ENCODE measurements around the gene ARCN1. TPM values are rescaled to one million over a fixed set of nuclear protein-coding genes. Genes with fewer than 3 reads are reported as not detected.
A peak's percentile ranks its signal among the peaks of the same experiment; 100 is the strongest.
"Not testable (repeated sequence)": the region's sequence is repeated elsewhere in the genome, so short reads cannot be mapped to it uniquely, and the experiment has no call there.

The ARCN1 gene
- total and polyA plus RNA-seq, 11 donors = 53.1 to 127 (median 99.6) TPM

GRCh38 chr11:118560806-118561205 lies 11.4 kb upstream of the ARCN1 start:
- peaks cover 0 to 14% (median 5%) of the 10 kb centered on the region in 12 donors for H3K4me1 ChIP-seq
- ATAC-seq (no peak), DNase-seq (no peak)
- TF ChIP-seq CTCF (IDR thresholded peaks at IDR 0.05) (no peak), POLR2A (IDR thresholded peaks at IDR 0.05) (no peak)
- intact Hi-C loops (cut with DNase I) = no loop called here
- no peaks in the 10 kb centered on the region for H3K27me3 ChIP-seq
- H3K36me3 ChIP-seq = peaks cover 0 to 61% (median 25%) of the 10 kb centered on the region in 9 donors
- no peak overlapping the region for H3K4me3 ChIP-seq
- 87 to 91% (median 88%) methylated on average over 4 of the region's 4 CpGs for WGBS, 4 donors
- no peak overlapping the region for H3K27ac ChIP-seq
- H3K9me3 ChIP-seq = no peaks in the 10 kb centered on the region

GRCh38 chr11:118565051-118565450 lies 7.2 kb upstream of the ARCN1 start:
- H3K9me3 ChIP-seq = no peaks in the 10 kb centered on the region
- H3K27ac ChIP-seq = peak overlapping the region in 7 of 12 donors; percentile 61 to 85 (median 83)
- no peaks in the 10 kb centered on the region for H3K27me3 ChIP-seq
- 24 to 31% (median 26%) methylated on average over 5 of the region's 5 CpGs for WGBS, 4 donors
- ATAC-seq (peak in 3 of 4 donors; percentile 22 to 57 (median 34)), DNase-seq (peak in 4 of 5 donors; percentile 30 to 52 (median 39))
- intact Hi-C loops (cut with DNase I) = no loop called here
- peaks cover 0 to 18% (median 5%) of the 10 kb centered on the region in 12 donors for H3K4me1 ChIP-seq
- H3K36me3 ChIP-seq = peaks cover 0 to 18% (median 3%) of the 10 kb centered on the region in 9 donors
- H3K4me3 ChIP-seq = peak overlapping the region in 10 of 12 donors; percentile 5 to 76 (median 66)
- no peak for TF ChIP-seq CTCF (IDR thresholded peaks at IDR 0.05)

- H3K27ac ChIP-seq = no peak overlapping the region
- no peaks in the 10 kb centered on the region for H3K27me3 ChIP-seq
- no peaks in the 10 kb centered on the region for H3K36me3 ChIP-seq
- DNase-seq = no peak
- ATAC-seq = no peak
- H3K4me1 ChIP-seq = peaks cover 0 to 37% (median 23%) of the 10 kb centered on the region in 12 donors
- H3K9me3 ChIP-seq = no peaks in the 10 kb centered on the region
- 88 to 90% (median 89%) methylated on average over 2 of the region's 2 CpGs for WGBS, 4 donors
- H3K4me3 ChIP-seq = no peak overlapping the region
- intact Hi-C loops (cut with DNase I) = loop anchor here in 3 of 10 donors (5.0 kb wide), 2 partner anchors 38 to 53 kb away; partner anchors contain the start of gene PHLDB1 (in 2 of the 3)
- TF ChIP-seq POLR2A (IDR thresholded peaks at IDR 0.05) = no peak
- TF ChIP-seq CTCF (IDR thresholded peaks at IDR 0.05) = no peak
These were observed 2.5 kb upstream of the ARCN1 start for GRCh38 chr11:118569670-118570069.

GRCh38 chr11:118570787-118571186 lies 1.4 kb upstream of the ARCN1 start:
- H3K27ac ChIP-seq = peak overlapping the region in 1 of 12 donors; percentile 99
- DNase-seq (no peak), ATAC-seq (no peak)
- peaks cover 0 to 2% (median 0%) of the 10 kb centered on the region in 9 donors for H3K36me3 ChIP-seq
- H3K27me3 ChIP-seq = no peaks in the 10 kb centered on the region
- peaks cover 0 to 39% (median 26%) of the 10 kb centered on the region in 12 donors for H3K4me1 ChIP-seq
- 95 to 100% (median 96%) methylated on average over 1 of the region's 1 CpG for WGBS, 4 donors
- H3K9me3 ChIP-seq = no peaks in the 10 kb centered on the region
- no peak overlapping the region for H3K4me3 ChIP-seq
- intact Hi-C loops (cut with DNase I) = loop anchor here in 3 of 10 donors (5.0 kb wide), 2 partner anchors 37 to 52 kb away; partner anchors contain the start of gene PHLDB1 (in 2 of the 3)
- no peak for TF ChIP-seq POLR2A (IDR thresholded peaks at IDR 0.05)
- no peak for TF ChIP-seq CTCF (IDR thresholded peaks at IDR 0.05)

GRCh38 chr11:118571701-118572060 lies 528 bp upstream of the ARCN1 start:
- DNase-seq = peak in 1 of 5 donors; percentile 33
- Histone ChIP-seq H3K4me3 (peak overlapping the region; percentile 55 to 100 (median 93)), H3K4me1 (peaks cover 0 to 43% (median 33%) of the 10 kb centered on the region in 12 donors), H3K27ac (peak overlapping the region; percentile 90 to 99 (median 98))
- not testable (repeated sequence) for H3K9me3 ChIP-seq, H3K27me3 ChIP-seq, H3K36me3 ChIP-seq
- WGBS, 4 donors = 17 to 34% (median 24%) methylated on average over 15 of the region's 15 CpGs
- intact Hi-C loops (cut with DNase I) = loop anchor here in 4 of 10 donors (2.0 to 5.0 kb wide), 3 partner anchors 33 to 51 kb away; partner anchors contain the start of gene PHLDB1 (in 2 of the 4)
- ATAC-seq = peak in 2 of 4 donors; percentile 1 to 22
